K562 (cell line): ENCODE results near the gene NUBPL. TPM values are rescaled to one million over a fixed set of nuclear protein-coding genes. Genes with fewer than 3 reads are reported as not detected.
A peak's percentile ranks its signal among the peaks of the same experiment; 100 is the strongest.

Source experiments
- ATAC-seq: fragments of 200-7000 bp; cut with Tn5 transposase; 3 replicates; pipeline ENCODE4 v1.9.1; 2020; ENCODE audit warnings: moderate library complexity
- BruUV-seq: library from RNA; stranded (reverse); fragments of 400-500 nt; replicated peaks from 2 replicates; lab custom pipeline; 2021; lab: Mats Ljungman, UMichigan
- CTCF ChIA-PET: fragments of 300-600 bp; formaldehyde crosslinking; extraction: SDS; loops from one replicate; lab custom pipeline; 2021; ENCODE audit warnings: low intra/inter-chr PET ratio; lab: Yijun Ruan, JAX
- POLR2A ChIA-PET: fragments of 300-600, 350-650 bp; sonication (Branson Sonifier 250); formaldehyde crosslinking; extraction: SDS; loops from one replicate; lab custom pipeline; 2021; ENCODE audit warnings: antibody characterized with exemption, inconsistent platforms; lab: Yijun Ruan, JAX
- DNase-seq, 4 experiments: peaks; one replicate each; pipeline versions ENCODE4 v3.0.0 to v3.0.0-alpha.2; 2011 to 2018; ENCODE audit warnings: low spot score in 3 of 4, mixed read lengths in 3 of 4; ENCODE audit errors: extremely low read depth in 1 of 4
- FAIRE-seq: peaks from 2 replicates; lab custom pipeline; 2011; peaks lifted over from hg19 to GRCh38; lab: Jason Lieb, UNC
- H2AFZ ChIP-seq: 2 replicates; pipeline ENCODE4 v1.6.0; 2011; ENCODE audit warnings: low read depth, low read length, control low read depth, inconsistent platforms
- H3K27ac ChIP-seq: fragments of 200-600 bp; 3 replicates; pipeline ENCODE4 v1.8.0; 2011; ENCODE audit warnings: low read depth, mild to moderate bottlenecking, control low read depth, inconsistent platforms, low read length, moderate library complexity, mixed read lengths; ENCODE audit errors: extremely low read depth
- H3K27me3 ChIP-seq, 2 experiments: fragments of 300-600 bp in 1 of 2; 2 replicates in 1 of 2; 3 replicates in 1 of 2; pipeline versions ENCODE4 v1.6.0 to v1.8.0; 2011; ENCODE audit warnings: inconsistent platforms in 2 of 2, low read length in 2 of 2, mild to moderate bottlenecking in 1 of 2, mixed read lengths in 1 of 2, moderate library complexity in 1 of 2; ENCODE audit not compliant: control insufficient read depth in 2 of 2, insufficient read depth in 2 of 2
- H3K36me3 ChIP-seq: fragments of 300-600 bp; 3 replicates; pipeline ENCODE4 v1.8.0; 2011; ENCODE audit warnings: mild to moderate bottlenecking, low read length, inconsistent platforms; ENCODE audit not compliant: control insufficient read depth, insufficient read depth
- H3K4me1 ChIP-seq, 2 experiments: fragments of 200-600 bp in 1 of 2; replicated peaks in 1 of 2; 2 replicates in 1 of 2; 3 replicates in 1 of 2; pipeline versions ENCODE4 v1.5.1 to v1.8.0; 2011; ENCODE audit warnings: inconsistent platforms in 2 of 2, low read length in 2 of 2, mild to moderate bottlenecking in 1 of 2, mixed read lengths in 1 of 2, moderate library complexity in 1 of 2; ENCODE audit not compliant: control insufficient read depth in 2 of 2, insufficient read depth in 2 of 2
- H3K4me2 ChIP-seq: 2 replicates; pipeline ENCODE4 v1.6.1; 2011; ENCODE audit warnings: low read length, control low read depth, inconsistent platforms, mixed read lengths; ENCODE audit not compliant: insufficient read depth
- H3K4me3 ChIP-seq: fragments of 200-600 bp; sonication (generic), shearing (Covaris generic); 2 replicates; pipeline ENCODE4 v1.5.1; 2016; ENCODE audit warnings: control low read depth, inconsistent platforms
- H3K79me2 ChIP-seq: fragments of 200-600 bp; 3 replicates; pipeline ENCODE4 v1.8.0; 2011; ENCODE audit warnings: low read length, inconsistent platforms; ENCODE audit not compliant: control insufficient read depth, insufficient read depth
- H3K9ac ChIP-seq, 2 experiments: 2 replicates each; pipeline versions ENCODE4 v1.6.0 to v1.6.1; 2011; ENCODE audit warnings: low read depth in 2 of 2, low read length in 2 of 2, control low read depth in 1 of 2, inconsistent platforms in 1 of 2, mild to moderate bottlenecking in 1 of 2, mixed read lengths in 1 of 2; ENCODE audit not compliant: insufficient read depth in 1 of 2
- H3K9me1 ChIP-seq: one replicate; pipeline ENCODE4 v1.6.0; 2011; ENCODE audit warnings: inconsistent platforms, mild to moderate bottlenecking, low read length, moderate library complexity; ENCODE audit not compliant: control insufficient read depth, insufficient read depth
- H3K9me3 ChIP-seq: replicated peaks from 2 replicates; pipeline ENCODE4 v1.5.1; 2011; ENCODE audit warnings: low read depth, low read length, inconsistent platforms; ENCODE audit not compliant: control insufficient read depth, insufficient read depth
- H4K20me1 ChIP-seq: replicated peaks from 2 replicates; pipeline ENCODE4 v1.6.1; 2011; ENCODE audit warnings: low read length, inconsistent platforms, mixed read lengths; ENCODE audit not compliant: control insufficient read depth, insufficient read depth
- ZNF253 ChIP-seq: fragments of 250-450 bp; sonication (Bioruptor Pico); conservative IDR thresholded peaks from 2 replicates; pipeline ENCODE4 v1.6.1; 2021; ENCODE audit warnings: mild to moderate bottlenecking
- ZNF316 ChIP-seq: fragments of 450-650 bp; IDR thresholded peaks from 2 replicates; pipeline ENCODE4 v1.6.1; 2016
- ZNF696 ChIP-seq: fragments of 250-450 bp; sonication (Bioruptor Pico); conservative IDR thresholded peaks from 2 replicates; pipeline ENCODE4 v1.4.0; 2020; ENCODE audit warnings: mild to moderate bottlenecking, moderate library complexity
- WGBS: fragments of 100-300 bp; shearing (Covaris generic); methylation state at CpG from one replicate; pipeline ENCODE4 v1.1.6; 2016; ENCODE audit warnings: low coverage, mixed read lengths; ENCODE audit not compliant: insufficient coverage; ENCODE audit errors: missing lambda C conversion rate; 5-methylcytosine and 5-hydroxymethylcytosine counted together
- in situ Hi-C: fragments of 300-500 bp; cut with MboI; formaldehyde crosslinking; loops from 4 replicates; pipeline ENCODE4 v1.15.0; 2018; ENCODE audit warnings: inconsistent platforms, mixed read lengths
- intact Hi-C: fragments of 100-400 bp; cut with micrococcal nuclease; formaldehyde crosslinking; loops from 2 replicates; pipeline ENCODE4 v1.14.2; 2022
- polyA plus RNA-seq, 8 experiments: library from polyadenylated mRNA; depleted of rRNA in 4 of 8; stranded (reverse) in 5 of 8; unstranded in 3 of 8; fragments of >200 nt; fragmentation: Nextera tagmentation in 2 of 8; fragmentation: Illumina TruSeq in 1 of 8; extraction: Ambion mirVana in 2 of 8; extraction: Trizol in 1 of 8; gene quantifications; 2 replicates each; pipeline versions ENCODE4 v1.2.1 to v1.2.3, GENCODE V29; 2011 to 2014; ENCODE audit warnings: inconsistent platforms in 1 of 8, missing spikeins in 1 of 8
- total RNA-seq, 7 experiments: library from RNA; depleted of rRNA in 6 of 7; stranded (reverse); fragments of >200 nt in 6 of 7; fragmentation: Illumina TruSeq in 2 of 7; extraction: Trizol in 2 of 7; gene quantifications; 2 replicates each; pipeline versions ENCODE4 v1.2.1 to v1.2.3, GENCODE V29; 2011 to 2021; ENCODE audit warnings: low replicate concordance in 1 of 7
- TF ChIP-seq, protein P1 (sequence below), 3 experiments: IDR thresholded peaks in 2 of 3; conservative IDR thresholded peaks in 1 of 3; 2 replicates each; pipeline ENCODE4 v1.5.1; 2011 to 2012; ENCODE audit warnings: low read length in 3 of 3, mild to moderate bottlenecking in 3 of 3, control low read depth in 2 of 3, improper control_type of control experiment in 1 of 3, inconsistent platforms in 1 of 3, low read depth in 1 of 3, mixed read lengths in 1 of 3, moderate library complexity in 1 of 3; ENCODE audit not compliant: insufficient read depth in 2 of 3

The NUBPL gene
- total and polyA plus RNA-seq, 9 of the 15 experiments (the other 6 are each of a cell fraction or from before 2014, with no cell fraction given) = 3.2 to 8.7 (median 6.1) TPM

DNA sequence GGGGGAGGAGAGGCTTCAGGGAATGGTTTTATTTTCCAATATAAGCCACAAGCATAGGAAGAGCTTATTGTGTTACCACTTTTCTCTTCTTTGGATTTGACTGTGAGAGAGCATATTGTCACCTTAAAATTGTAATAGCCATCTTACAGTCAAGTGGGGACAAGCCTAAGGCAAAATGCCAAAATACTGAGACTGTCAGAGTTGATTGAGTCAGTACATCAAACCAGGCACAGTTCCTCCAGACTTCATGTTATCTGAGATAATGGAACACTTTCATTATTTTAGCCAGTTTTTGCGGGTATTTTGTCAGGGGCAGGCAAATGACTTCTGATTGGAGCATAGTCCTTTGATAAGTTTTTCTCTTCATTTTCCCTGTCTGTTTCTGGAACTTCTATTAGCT, 19.5 kb upstream of the NUBPL start (continued):
- no peak for TF ChIP-seq ZNF696 (CRISPR knock-in tag)
- TF ChIP-seq, all 486 proteins: peak for 3

- DNase-seq (no peak), ATAC-seq (peak; percentile 68; the same call in 2 of the 3 replicates), FAIRE-seq (no peak)
- intact Hi-C loops (no loop called here), in situ Hi-C loops (no loop called here)
- CTCF ChIA-PET = no interaction called here
- Histone ChIP-seq H3K9me3 (no peaks in the 10 kb centered on the region), H3K4me1 (no peaks in the 10 kb centered on the region), H3K27ac (no peak overlapping the region), H3K9ac (no peak overlapping the region), H3K9me1 (no peaks in the 10 kb centered on the region), H2AFZ (no peak overlapping the region), H3K27me3 (no peaks in the 10 kb centered on the region), H3K4me3 (no peak overlapping the region), H3K4me2 (no peak overlapping the region), H3K36me3 (no peaks in the 10 kb centered on the region), H3K79me2 (no peaks in the 10 kb centered on the region), H4K20me1 (no peaks in the 10 kb centered on the region)
- TF ChIP-seq ZNF253 (CRISPR knock-in tag) (no peak), ZNF316 (peak; percentile 56)
- TF ChIP-seq, protein P1, sequence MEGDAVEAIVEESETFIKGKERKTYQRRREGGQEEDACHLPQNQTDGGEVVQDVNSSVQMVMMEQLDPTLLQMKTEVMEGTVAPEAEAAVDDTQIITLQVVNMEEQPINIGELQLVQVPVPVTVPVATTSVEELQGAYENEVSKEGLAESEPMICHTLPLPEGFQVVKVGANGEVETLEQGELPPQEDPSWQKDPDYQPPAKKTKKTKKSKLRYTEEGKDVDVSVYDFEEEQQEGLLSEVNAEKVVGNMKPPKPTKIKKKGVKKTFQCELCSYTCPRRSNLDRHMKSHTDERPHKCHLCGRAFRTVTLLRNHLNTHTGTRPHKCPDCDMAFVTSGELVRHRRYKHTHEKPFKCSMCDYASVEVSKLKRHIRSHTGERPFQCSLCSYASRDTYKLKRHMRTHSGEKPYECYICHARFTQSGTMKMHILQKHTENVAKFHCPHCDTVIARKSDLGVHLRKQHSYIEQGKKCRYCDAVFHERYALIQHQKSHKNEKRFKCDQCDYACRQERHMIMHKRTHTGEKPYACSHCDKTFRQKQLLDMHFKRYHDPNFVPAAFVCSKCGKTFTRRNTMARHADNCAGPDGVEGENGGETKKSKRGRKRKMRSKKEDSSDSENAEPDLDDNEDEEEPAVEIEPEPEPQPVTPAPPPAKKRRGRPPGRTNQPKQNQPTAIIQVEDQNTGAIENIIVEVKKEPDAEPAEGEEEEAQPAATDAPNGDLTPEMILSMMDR (IDR thresholded peaks at IDR 0.05 in 2 of 3, conservative IDR thresholded peaks at IDR 0.05 in 1 of 3; ENCODE audit: insufficient read depth in 2 of 3, low read depth in 1 of 3, low read length in 3 of 3) = peak in 1 of 3 experiments; percentile 20; a peak in 2 of 6 replicates
- POLR2A ChIA-PET = interaction anchor here (0.5 kb wide), 1 partner anchor 87 kb away, joined by 3 read pairs; the partner anchor contains the start of gene DTD2
- 6% methylated on average over 5 of the region's 5 CpGs for whole genome bisulfite sequencing
- no TSS peak for BruUV-seq
Observed at GRCh38 chr14:31543969-31544799, 17.0 kb upstream of the NUBPL start.
